ENCODE results near the gene ANLN. TPM values are rescaled to one million over a fixed set of nuclear protein-coding genes. Genes with fewer than 3 reads are reported as not detected.
A peak's percentile ranks its signal among the peaks of the same experiment; 100 is the strongest.
"Not testable (repeated sequence)": the region's sequence is repeated elsewhere in the genome, so short reads cannot be mapped to it uniquely, and the experiment has no call there.

The ANLN gene
- total and polyA plus RNA-seq, 2 donors: 3.1 to 28.8 TPM

DNA sequence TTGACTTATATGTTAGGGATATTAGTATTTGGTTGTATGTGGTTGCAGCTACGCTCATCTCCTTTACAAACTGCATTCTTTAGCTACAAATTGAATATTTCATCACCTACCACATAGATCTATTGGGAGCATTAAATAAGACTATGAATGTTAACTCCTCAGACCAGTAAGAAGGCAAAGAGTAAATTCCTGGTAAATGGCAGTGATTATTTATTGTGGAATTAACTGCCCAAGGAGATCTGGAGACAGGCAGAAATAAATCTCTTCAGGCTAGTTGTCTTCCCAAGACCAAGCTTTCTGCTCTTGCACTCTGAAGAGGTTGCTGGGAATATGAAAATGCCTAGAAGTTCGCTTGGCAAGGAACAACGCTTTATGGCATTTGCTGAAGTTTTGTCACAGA is 74.6 kb downstream of the ANLN start:
- DNase-seq (ENCODE audit: low read depth in 6 of 9, low spot score in 9 of 9): no peak
- Histone ChIP-seq H3K4me3 (ENCODE audit: low read length in 2 of 2) (no peak overlapping the region), H3K27me3 (ENCODE audit: control insufficient read depth in 2 of 2, insufficient read depth in 1 of 2, low read length in 1 of 2) (no peaks in the 10 kb centered on the region), H3K9me3 (ENCODE audit: control insufficient read depth in 2 of 2, insufficient read depth in 1 of 2, low read length in 1 of 2) (no peaks in the 10 kb centered on the region), H3K4me1 (ENCODE audit: control insufficient read depth in 2 of 2, insufficient read depth in 2 of 2, low read length in 2 of 2) (no peaks in the 10 kb centered on the region), H3K27ac (ENCODE audit: low read depth in 1 of 2, low read length in 1 of 2) (no peak overlapping the region), H3K36me3 (ENCODE audit: control insufficient read depth in 2 of 2, insufficient read depth in 2 of 2, low read length in 1 of 2) (no peaks in the 10 kb centered on the region)
- WGBS: 82% methylated on average over 3 of the region's 3 CpGs

DNA sequence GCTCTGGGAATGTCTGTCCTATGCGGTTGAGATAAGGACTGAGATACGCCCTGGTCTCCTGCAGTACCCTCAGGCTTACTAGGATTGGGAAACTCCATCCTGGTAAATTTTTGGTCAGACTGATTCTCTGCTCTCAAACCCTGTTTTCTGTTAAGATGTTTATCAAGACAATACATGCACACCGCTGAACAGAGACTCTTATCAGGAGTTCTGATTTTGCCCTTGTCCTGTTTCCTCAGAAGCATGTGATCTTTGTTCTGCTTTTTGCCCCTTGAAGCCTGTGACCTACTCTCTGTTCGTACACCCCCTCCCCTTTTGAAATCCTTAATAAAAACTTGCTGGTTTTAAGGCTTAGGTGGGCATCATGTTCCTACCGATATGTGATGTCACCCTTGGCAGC is 76.3 kb downstream of the ANLN start:
- not testable (repeated sequence) for H3K27ac ChIP-seq (ENCODE audit: low read depth in 1 of 2, low read length in 1 of 2); DNase-seq (ENCODE audit: low read depth in 6 of 9, low spot score in 9 of 9); H3K9me3 ChIP-seq (ENCODE audit: control insufficient read depth in 2 of 2, insufficient read depth in 1 of 2, low read length in 1 of 2); H3K4me3 ChIP-seq (ENCODE audit: low read length in 2 of 2); H3K27me3 ChIP-seq (ENCODE audit: control insufficient read depth in 2 of 2, insufficient read depth in 1 of 2, low read length in 1 of 2); H3K36me3 ChIP-seq (ENCODE audit: control insufficient read depth in 2 of 2, insufficient read depth in 2 of 2, low read length in 1 of 2); H3K4me1 ChIP-seq (ENCODE audit: control insufficient read depth in 2 of 2, insufficient read depth in 2 of 2, low read length in 2 of 2)
- WGBS: 82% methylated on average over 5 of the region's 5 CpGs

DNA sequence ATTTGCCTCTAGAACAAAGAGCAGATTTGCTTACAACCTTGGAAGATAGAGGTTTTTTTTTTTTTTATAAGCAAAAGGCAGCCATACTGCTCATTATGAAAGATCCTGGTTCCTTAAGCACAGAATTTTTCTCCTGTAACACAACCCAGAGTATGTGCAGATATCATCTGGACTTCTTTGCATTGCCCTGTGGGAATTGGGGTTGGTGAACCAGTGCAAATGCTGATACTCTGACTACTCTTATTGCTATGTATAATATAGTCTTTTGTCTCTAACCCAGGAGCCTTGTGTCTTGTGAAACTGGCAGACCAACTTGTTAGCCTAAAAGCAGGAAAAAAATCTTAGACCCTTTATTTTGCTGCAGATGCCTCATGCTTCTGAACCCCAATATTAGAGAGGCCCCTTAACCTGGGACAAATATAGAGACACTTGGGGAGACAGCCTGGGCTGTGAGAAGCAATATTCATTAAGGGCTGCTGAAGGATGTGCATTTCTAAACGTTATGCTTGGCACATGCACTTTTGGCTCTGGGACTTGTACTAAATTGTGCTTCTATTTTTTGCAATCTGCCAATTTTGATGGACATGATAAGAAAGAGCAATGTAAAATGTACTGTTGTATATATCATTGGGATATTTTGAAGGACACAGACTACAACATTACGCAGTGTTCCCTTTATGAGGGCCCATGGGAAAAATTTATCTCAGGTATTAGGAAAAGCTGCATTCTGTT is 78.9 kb downstream of the ANLN start:
- no peak overlapping the region for H3K27ac ChIP-seq (ENCODE audit: low read depth in 1 of 2, low read length in 1 of 2)
- 86% methylated on average over 2 of the region's 2 CpGs for WGBS

DNA sequence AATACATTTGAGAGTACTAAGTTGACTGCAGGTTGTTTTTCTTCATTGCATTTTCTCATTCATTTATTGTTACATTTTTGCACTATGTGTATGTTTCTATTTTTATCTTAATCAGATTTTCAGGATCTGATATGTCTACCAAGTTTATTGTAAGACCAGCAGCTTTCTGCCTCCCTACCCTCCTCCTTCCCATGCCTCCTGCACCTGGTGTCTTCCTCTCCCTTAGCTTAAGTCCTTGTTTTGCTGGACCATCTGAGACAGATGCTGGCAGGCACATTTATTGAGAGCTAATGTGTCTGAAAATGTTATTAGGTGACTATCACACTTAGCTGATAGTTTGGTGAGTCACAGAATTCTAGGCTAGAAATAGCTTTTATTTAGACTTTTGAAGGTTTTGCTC is 79.6 kb downstream of the ANLN start:
- Histone ChIP-seq H3K27me3 (ENCODE audit: control insufficient read depth in 2 of 2, insufficient read depth in 1 of 2, low read length in 1 of 2) (no peaks in the 10 kb centered on the region), H3K36me3 (ENCODE audit: control insufficient read depth in 2 of 2, insufficient read depth in 2 of 2, low read length in 1 of 2) (no peaks in the 10 kb centered on the region), H3K9me3 (ENCODE audit: control insufficient read depth in 2 of 2, insufficient read depth in 1 of 2, low read length in 1 of 2) (no peaks in the 10 kb centered on the region), H3K4me1 (ENCODE audit: control insufficient read depth in 2 of 2, insufficient read depth in 2 of 2, low read length in 2 of 2) (no peaks in the 10 kb centered on the region), H3K4me3 (ENCODE audit: low read length in 2 of 2) (no peak overlapping the region), H3K27ac (ENCODE audit: low read depth in 1 of 2, low read length in 1 of 2) (no peak overlapping the region)
- no peak for DNase-seq (ENCODE audit: low read depth in 6 of 9, low spot score in 9 of 9)

More for the DNA sequence above, 78.9 kb downstream of the ANLN start:
- Histone ChIP-seq H3K27me3 (ENCODE audit: control insufficient read depth in 2 of 2, insufficient read depth in 1 of 2, low read length in 1 of 2) (no peaks in the 10 kb centered on the region), H3K9me3 (ENCODE audit: control insufficient read depth in 2 of 2, insufficient read depth in 1 of 2, low read length in 1 of 2) (no peaks in the 10 kb centered on the region), H3K36me3 (ENCODE audit: control insufficient read depth in 2 of 2, insufficient read depth in 2 of 2, low read length in 1 of 2) (no peaks in the 10 kb centered on the region), H3K4me3 (ENCODE audit: low read length in 2 of 2) (no peak overlapping the region), H3K4me1 (ENCODE audit: control insufficient read depth in 2 of 2, insufficient read depth in 2 of 2, low read length in 2 of 2) (no peaks in the 10 kb centered on the region)
- no peak for DNase-seq (ENCODE audit: low read depth in 6 of 9, low spot score in 9 of 9)

DNA sequence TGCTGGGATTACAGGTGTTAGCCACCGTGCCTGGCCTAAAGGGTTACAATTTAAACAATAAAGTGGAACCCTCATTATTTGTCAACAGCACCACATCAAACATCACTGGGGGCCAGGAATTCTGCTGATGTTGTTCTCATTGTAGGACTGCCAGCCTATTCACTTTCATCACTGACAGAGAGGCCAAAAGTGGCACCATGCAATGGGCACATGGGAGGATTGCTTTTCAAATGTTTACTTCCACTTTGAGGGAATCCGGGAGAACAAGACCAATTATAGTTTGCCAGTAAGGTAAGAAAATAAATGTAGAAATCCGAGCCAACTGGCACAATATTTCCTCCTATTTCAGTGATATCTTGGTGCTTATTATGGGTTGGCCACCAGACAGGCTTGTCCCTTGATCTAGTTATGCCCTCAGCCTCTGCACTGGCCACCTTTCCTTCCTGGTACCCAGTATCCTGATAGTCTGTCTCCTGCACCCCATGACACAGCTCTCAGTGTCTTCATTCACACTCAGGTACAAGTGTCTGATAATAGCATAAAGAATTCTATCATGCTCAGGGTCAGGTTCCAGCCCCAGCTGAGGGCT is 82.6 kb downstream of the ANLN start:
- Histone ChIP-seq H3K27me3 (ENCODE audit: control insufficient read depth in 2 of 2, insufficient read depth in 1 of 2, low read length in 1 of 2) (no peaks in the 10 kb centered on the region), H3K4me1 (ENCODE audit: control insufficient read depth in 2 of 2, insufficient read depth in 2 of 2, low read length in 2 of 2) (no peaks in the 10 kb centered on the region), H3K4me3 (ENCODE audit: low read length in 2 of 2) (no peak overlapping the region), H3K36me3 (ENCODE audit: control insufficient read depth in 2 of 2, insufficient read depth in 2 of 2, low read length in 1 of 2) (no peaks in the 10 kb centered on the region), H3K27ac (ENCODE audit: low read depth in 1 of 2, low read length in 1 of 2) (no peak overlapping the region), H3K9me3 (ENCODE audit: control insufficient read depth in 2 of 2, insufficient read depth in 1 of 2, low read length in 1 of 2) (no peaks in the 10 kb centered on the region)
- 95% methylated on average over 3 of the region's 3 CpGs for WGBS
- DNase-seq (ENCODE audit: low read depth in 6 of 9, low spot score in 9 of 9): no peak

DNA sequence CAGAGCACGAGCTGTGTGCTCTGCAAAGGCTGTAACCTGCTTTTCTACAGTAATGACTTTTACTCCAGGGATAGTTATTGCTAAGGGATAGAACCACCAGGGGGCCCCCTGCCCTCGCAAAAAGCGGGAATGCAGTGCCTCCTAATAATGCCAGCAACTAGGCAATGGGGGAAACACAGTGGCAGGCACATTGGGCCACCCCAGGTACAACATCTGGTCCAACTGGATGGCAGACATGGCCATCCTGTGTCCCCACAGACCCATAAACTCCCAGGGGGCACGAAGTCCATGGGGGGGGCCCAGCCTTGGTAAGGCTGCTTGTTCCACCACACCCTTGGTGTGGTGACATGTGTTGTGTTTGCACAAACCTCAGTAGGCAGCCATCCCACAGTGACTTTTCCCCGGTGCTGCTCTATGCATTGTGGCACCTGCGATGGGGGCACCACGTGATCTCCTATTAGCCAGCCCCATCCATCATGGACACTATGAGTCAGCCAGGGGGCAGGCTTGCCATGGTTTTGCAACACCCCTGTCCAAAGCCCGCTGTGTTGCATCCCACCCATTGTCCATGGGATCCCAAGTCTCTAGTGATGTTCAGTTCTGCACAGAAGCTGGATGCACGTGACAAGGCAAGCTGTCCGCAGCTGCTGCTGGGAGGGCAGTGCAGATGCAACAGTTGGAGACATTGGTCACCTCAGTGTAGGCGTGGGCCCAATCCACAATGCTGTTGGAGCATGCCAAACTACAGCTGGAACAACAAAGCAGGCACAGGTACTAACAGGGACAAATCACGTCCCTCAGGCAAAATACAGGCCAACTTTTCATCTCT is 84.0 kb downstream of the ANLN start:
- Histone ChIP-seq H3K9me3 (ENCODE audit: control insufficient read depth in 2 of 2, insufficient read depth in 1 of 2, low read length in 1 of 2) (no peaks in the 10 kb centered on the region), H3K4me1 (ENCODE audit: control insufficient read depth in 2 of 2, insufficient read depth in 2 of 2, low read length in 2 of 2) (no peaks in the 10 kb centered on the region), H3K36me3 (ENCODE audit: control insufficient read depth in 2 of 2, insufficient read depth in 2 of 2, low read length in 1 of 2) (no peaks in the 10 kb centered on the region), H3K4me3 (ENCODE audit: low read length in 2 of 2) (no peak overlapping the region), H3K27me3 (ENCODE audit: control insufficient read depth in 2 of 2, insufficient read depth in 1 of 2, low read length in 1 of 2) (no peaks in the 10 kb centered on the region), H3K27ac (ENCODE audit: low read depth in 1 of 2, low read length in 1 of 2) (no peak overlapping the region)
- peak in 2 of 9 donors; percentile 18 to 24 for DNase-seq (ENCODE audit: low read depth in 6 of 9, low spot score in 9 of 9)
- WGBS: 83% methylated on average over 12 of the region's 12 CpGs

DNA sequence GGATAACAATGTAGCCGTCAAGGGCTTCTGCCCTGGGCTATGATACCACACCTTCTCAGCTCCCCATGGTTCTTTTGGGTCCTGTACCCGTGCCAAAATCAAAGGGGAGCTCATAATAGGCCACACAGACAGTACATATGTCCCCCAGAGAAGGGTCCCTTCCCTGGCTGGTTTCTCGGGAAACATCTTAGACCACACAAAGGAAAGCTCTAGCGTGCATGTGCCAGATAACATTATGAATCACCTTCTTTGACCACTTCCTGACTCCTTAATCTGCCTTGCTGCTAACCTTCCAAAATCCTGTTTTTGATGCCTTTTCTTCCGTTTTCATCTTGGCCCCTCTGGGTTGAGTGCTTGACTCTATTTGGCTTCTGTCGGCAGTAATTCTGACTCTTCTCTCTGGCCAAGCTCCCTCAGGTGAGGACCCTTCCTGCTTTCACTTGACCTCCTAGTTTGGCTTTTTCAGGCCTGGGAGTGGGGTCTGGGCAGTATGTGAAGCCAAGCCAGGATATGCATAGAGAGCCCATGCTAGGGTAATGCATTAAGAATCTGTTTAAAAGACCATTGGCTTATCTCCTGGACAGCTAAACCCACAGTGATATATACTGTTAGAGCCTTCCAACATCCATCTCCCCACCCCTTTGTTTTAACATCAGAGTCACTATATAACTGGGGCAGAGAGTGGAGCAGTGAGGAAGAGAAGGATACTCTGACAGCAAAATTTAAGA is 84.8 kb downstream of the ANLN start:
- DNase-seq (ENCODE audit: low read depth in 6 of 9, low spot score in 9 of 9): no peak
- 12% methylated on average over 6 of the region's 6 CpGs for WGBS
- no peak overlapping the region for H3K4me3 ChIP-seq (ENCODE audit: low read length in 2 of 2)

DNA sequence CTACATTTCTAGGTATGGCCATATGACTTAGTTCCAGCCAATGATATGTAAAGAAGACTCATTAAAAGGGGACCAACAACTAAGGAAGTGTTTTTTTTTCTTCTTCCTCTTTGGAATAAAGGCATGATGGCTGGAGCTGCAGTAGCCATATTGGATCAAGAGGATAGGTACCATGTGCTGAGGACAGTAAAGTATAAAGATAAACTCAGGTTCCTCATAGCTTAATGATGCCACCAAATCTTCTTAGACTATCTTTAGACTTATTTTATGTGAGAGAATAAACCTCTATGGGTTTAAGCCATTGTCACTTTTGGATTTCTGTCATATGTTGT is 85.3 kb downstream of the ANLN start:
- Histone ChIP-seq H3K4me1 (ENCODE audit: control insufficient read depth in 2 of 2, insufficient read depth in 2 of 2, low read length in 2 of 2) (no peaks in the 10 kb centered on the region), H3K27me3 (ENCODE audit: control insufficient read depth in 2 of 2, insufficient read depth in 1 of 2, low read length in 1 of 2) (no peaks in the 10 kb centered on the region)
- no peak for DNase-seq (ENCODE audit: low read depth in 6 of 9, low spot score in 9 of 9)

More for the DNA sequence above, 84.8 kb downstream of the ANLN start:
- no peaks in the 10 kb centered on the region for H3K36me3 ChIP-seq (ENCODE audit: control insufficient read depth in 2 of 2, insufficient read depth in 2 of 2, low read length in 1 of 2)
- no peaks in the 10 kb centered on the region for H3K4me1 ChIP-seq (ENCODE audit: control insufficient read depth in 2 of 2, insufficient read depth in 2 of 2, low read length in 2 of 2)
- H3K9me3 ChIP-seq (ENCODE audit: control insufficient read depth in 2 of 2, insufficient read depth in 1 of 2, low read length in 1 of 2): no peaks in the 10 kb centered on the region
- H3K27me3 ChIP-seq (ENCODE audit: control insufficient read depth in 2 of 2, insufficient read depth in 1 of 2, low read length in 1 of 2): no peaks in the 10 kb centered on the region
- no peak overlapping the region for H3K27ac ChIP-seq (ENCODE audit: low read depth in 1 of 2, low read length in 1 of 2)

DNA sequence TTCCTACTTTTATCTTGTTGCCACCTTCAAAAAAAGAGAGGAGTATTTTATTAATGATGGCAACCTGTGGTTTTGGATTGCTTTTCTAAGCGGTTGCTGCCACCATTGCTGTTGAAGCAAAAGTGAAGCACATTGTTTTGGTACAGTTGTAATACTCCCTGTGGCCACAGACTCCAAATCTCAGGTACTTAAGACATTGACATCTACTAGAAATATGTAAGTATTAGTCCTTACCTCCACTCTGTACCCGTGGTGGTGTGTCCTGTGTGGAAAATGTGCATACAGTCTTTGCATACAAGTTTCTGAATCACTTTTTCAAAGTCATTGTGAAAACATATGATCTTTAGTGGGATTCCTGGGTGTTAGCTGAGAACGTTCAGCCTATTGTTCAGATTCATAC is 85.7 kb downstream of the ANLN start:
- no peak for DNase-seq (ENCODE audit: low read depth in 6 of 9, low spot score in 9 of 9)

More for the DNA sequence above, 85.3 kb downstream of the ANLN start:
- H3K4me3 ChIP-seq (ENCODE audit: low read length in 2 of 2): no peak overlapping the region
- no peak overlapping the region for H3K27ac ChIP-seq (ENCODE audit: low read depth in 1 of 2, low read length in 1 of 2)
- no peaks in the 10 kb centered on the region for H3K36me3 ChIP-seq (ENCODE audit: control insufficient read depth in 2 of 2, insufficient read depth in 2 of 2, low read length in 1 of 2)
- no peaks in the 10 kb centered on the region for H3K9me3 ChIP-seq (ENCODE audit: control insufficient read depth in 2 of 2, insufficient read depth in 1 of 2, low read length in 1 of 2)

More for the DNA sequence above, 85.7 kb downstream of the ANLN start:
- 96% methylated on average over 3 of the region's 3 CpGs for WGBS
- Histone ChIP-seq H3K4me3 (ENCODE audit: low read length in 2 of 2) (no peak overlapping the region), H3K36me3 (ENCODE audit: control insufficient read depth in 2 of 2, insufficient read depth in 2 of 2, low read length in 1 of 2) (no peaks in the 10 kb centered on the region), H3K27ac (ENCODE audit: low read depth in 1 of 2, low read length in 1 of 2) (no peak overlapping the region), H3K9me3 (ENCODE audit: control insufficient read depth in 2 of 2, insufficient read depth in 1 of 2, low read length in 1 of 2) (no peaks in the 10 kb centered on the region), H3K27me3 (ENCODE audit: control insufficient read depth in 2 of 2, insufficient read depth in 1 of 2, low read length in 1 of 2) (no peaks in the 10 kb centered on the region), H3K4me1 (ENCODE audit: control insufficient read depth in 2 of 2, insufficient read depth in 2 of 2, low read length in 2 of 2) (no peaks in the 10 kb centered on the region)
